SU-DHL-6 (cell line): Measurements from ENCODE around the gene TDRKH.

Experiments
- H2AFZ ChIP-seq: fragments of 200-600 bp; sonication (generic); 2 replicates; pipeline ENCODE4 v1.6.1; 2014; ENCODE audit warnings: low read depth, mild to moderate bottlenecking, moderate library complexity, mixed read lengths, antibody characterized with exemption, low read length; ENCODE audit not compliant: severe bottlenecking
- H3F3A ChIP-seq: fragments of 200-600 bp; shearing (Covaris generic); 2 replicates; pipeline ENCODE4 v1.6.0; 2016; ENCODE audit warnings: antibody characterized with exemption, mild to moderate bottlenecking; ENCODE audit not compliant: insufficient read depth
- H3K27ac ChIP-seq: fragments of 200-600 bp; sonication (generic); 2 replicates; pipeline ENCODE4 v1.5.1; 2016; ENCODE audit warnings: low read depth, mild to moderate bottlenecking, low read length, moderate library complexity, mixed read lengths
- H3K27me3 ChIP-seq: fragments of 200-600 bp; sonication (generic), shearing (Covaris generic); 2 replicates; pipeline ENCODE4 v1.6.0; 2014; ENCODE audit warnings: mild to moderate bottlenecking, low read length
- H3K36me3 ChIP-seq: fragments of 200-600 bp; sonication (generic); 2 replicates; pipeline ENCODE4 v1.6.1; 2014; ENCODE audit warnings: mild to moderate bottlenecking, low read length, mixed read lengths
- H3K4me2 ChIP-seq: fragments of 300-600, 200-600 bp; shearing (Covaris generic), sonication (generic); 2 replicates; pipeline ENCODE4 v1.6.0; 2014; ENCODE audit warnings: low read length, low read depth, mild to moderate bottlenecking; ENCODE audit not compliant: poor library complexity, severe bottlenecking
- H3K4me3 ChIP-seq: fragments of 200-600 bp; sonication (generic); 2 replicates; pipeline ENCODE4 v1.5.1; 2014; ENCODE audit warnings: antibody characterized with exemption, low read length, mild to moderate bottlenecking, mixed read lengths; ENCODE audit not compliant: insufficient read depth, poor library complexity, severe bottlenecking
- H3K79me2 ChIP-seq: fragments of 200-600 bp; sonication (generic); 2 replicates; pipeline ENCODE4 v1.6.1; 2014; ENCODE audit warnings: mild to moderate bottlenecking, low read length, moderate library complexity; ENCODE audit not compliant: insufficient read depth
- H3K9ac ChIP-seq: fragments of 200-600 bp; sonication (generic); 2 replicates; pipeline ENCODE4 v1.7.0; 2014; ENCODE audit warnings: mild to moderate bottlenecking, low read length
- H3K9me2 ChIP-seq: fragments of 200-600 bp; sonication (generic); replicated peaks from 2 replicates; pipeline ENCODE4 v1.6.1; 2014; ENCODE audit warnings: low read length; ENCODE audit not compliant: insufficient read depth
- H3K9me3 ChIP-seq: fragments of 200-600 bp; sonication (generic); 2 replicates; pipeline ENCODE4 v1.6.1; 2014; ENCODE audit warnings: low read length, mixed read lengths; ENCODE audit not compliant: insufficient read depth
- H4K20me1 ChIP-seq: fragments of 200-600 bp; sonication (generic); 2 replicates; pipeline ENCODE4 v1.6.1; 2014; ENCODE audit warnings: low read depth, mild to moderate bottlenecking, antibody characterized with exemption, low read length, moderate library complexity, mixed read lengths
- CTCF ChIP-seq: fragments of 200-600 bp; sonication (generic); IDR thresholded peaks from one replicate; pipeline ENCODE4 v1.5.1; 2017; ENCODE audit warnings: antibody characterized with exemption, mild to moderate bottlenecking, low read length, moderate library complexity; ENCODE audit not compliant: insufficient read depth, poor library complexity, severe bottlenecking
- EZH2phosphoT487 ChIP-seq: fragments of 200-600 bp; sonication (generic), shearing (Covaris generic); conservative IDR thresholded peaks from 2 replicates; pipeline ENCODE4 v1.6.1; 2018; ENCODE audit warnings: mild to moderate bottlenecking, antibody characterized with exemption, low read length, moderate library complexity, mixed read lengths

The TDRKH gene

GRCh38 chr1:151803164-151803563 lies 12.9 kb upstream of the TDRKH start:
- no peaks in the 10 kb centered on the region for H3K79me2 ChIP-seq
- H3K9me2 ChIP-seq = no peaks in the 10 kb centered on the region
- H3K36me3 ChIP-seq = no peaks in the 10 kb centered on the region
- no peak overlapping the region for H3K9ac ChIP-seq
- H3K27ac ChIP-seq = no peak overlapping the region
- no peaks in the 10 kb centered on the region for H3K9me3 ChIP-seq
- H3K27me3 ChIP-seq = no peaks in the 10 kb centered on the region
- H3K4me3 ChIP-seq = no peak overlapping the region
- TF ChIP-seq CTCF (no peak), EZH2phosphoT487 (no peak)
- H2AFZ ChIP-seq = no peak overlapping the region
- no peaks in the 10 kb centered on the region for H4K20me1 ChIP-seq
- no peak overlapping the region for H3K4me2 ChIP-seq
- H3F3A ChIP-seq = no peaks in the 10 kb centered on the region

GRCh38 chr1:151802372-151802771 lies 12.1 kb upstream of the TDRKH start:
- no peaks in the 10 kb centered on the region for H3K36me3 ChIP-seq
- H3K4me3 ChIP-seq = no peak overlapping the region
- no peaks in the 10 kb centered on the region for H3K9me2 ChIP-seq
- no peaks in the 10 kb centered on the region for H4K20me1 ChIP-seq
- TF ChIP-seq CTCF (no peak), EZH2phosphoT487 (no peak)
- H3F3A ChIP-seq = no peaks in the 10 kb centered on the region
- H3K27ac ChIP-seq = no peak overlapping the region
- H2AFZ ChIP-seq = no peak overlapping the region
- no peaks in the 10 kb centered on the region for H3K9me3 ChIP-seq
- no peak overlapping the region for H3K9ac ChIP-seq
- no peaks in the 10 kb centered on the region for H3K27me3 ChIP-seq
- no peaks in the 10 kb centered on the region for H3K79me2 ChIP-seq
- H3K4me2 ChIP-seq = no peak overlapping the region

- Histone ChIP-seq H3K9me2 (no peaks in the 10 kb centered on the region), H3K27me3 (no peaks in the 10 kb centered on the region), H2AFZ (no peak overlapping the region), H3K9ac (no peak overlapping the region), H3K36me3 (no peaks in the 10 kb centered on the region), H3F3A (no peaks in the 10 kb centered on the region), H4K20me1 (no peaks in the 10 kb centered on the region), H3K4me2 (no peak overlapping the region), H3K27ac (no peak overlapping the region), H3K4me3 (no peak overlapping the region), H3K9me3 (no peaks in the 10 kb centered on the region), H3K79me2 (no peaks in the 10 kb centered on the region)
- TF ChIP-seq EZH2phosphoT487 (no peak), CTCF (no peak)
These were observed 11.5 kb upstream of the TDRKH start for GRCh38 chr1:151801846-151802245.
